Ectodermal cell (in vitro differentiated cells): Measurements from ENCODE around the gene SEC14L1.

Experiments
- H3K27ac ChIP-seq: 2 replicates; pipeline ENCODE4 v1.7.0; 2013; ENCODE audit warnings: mild to moderate bottlenecking, low read depth, low read length; ENCODE audit not compliant: insufficient read depth, poor library complexity, severe bottlenecking
- H3K27me3 ChIP-seq: 2 replicates; pipeline ENCODE4 v1.7.0; 2013; ENCODE audit warnings: mild to moderate bottlenecking, low read length; ENCODE audit not compliant: insufficient read depth, control insufficient read depth, poor library complexity, severe bottlenecking
- H3K36me3 ChIP-seq: one replicate; pipeline ENCODE4 v1.7.0; 2013; ENCODE audit warnings: low read length; ENCODE audit not compliant: control insufficient read depth, insufficient read depth
- H3K4me1 ChIP-seq: one replicate; pipeline ENCODE4 v1.7.0; 2013; ENCODE audit warnings: low read length; ENCODE audit not compliant: control insufficient read depth, insufficient read depth
- H3K4me3 ChIP-seq: 2 replicates; pipeline ENCODE4 v1.7.0; 2013; ENCODE audit warnings: low read depth, low read length, control low read depth; ENCODE audit not compliant: insufficient read depth
- H3K9me3 ChIP-seq: 2 replicates; pipeline ENCODE4 v1.7.0; 2013; ENCODE audit warnings: mild to moderate bottlenecking, low read length, moderate library complexity; ENCODE audit not compliant: control insufficient read depth
- WGBS, 2 experiments: methylation state at CpG; one replicate each; pipeline ENCODE4 v1.1.7; 2013; ENCODE audit warnings: missing lambda C conversion rate in 2 of 2; 5-methylcytosine and 5-hydroxymethylcytosine counted together

The SEC14L1 gene

GRCh38 chr17:77189148-77189547, 48.4 kb downstream of the SEC14L1 start:
- Histone ChIP-seq H3K27ac (no peak overlapping the region), H3K36me3 (peaks cover 4% of the 10 kb centered on the region), H3K4me3 (no peak overlapping the region), H3K9me3 (no peaks in the 10 kb centered on the region), H3K27me3 (no peaks in the 10 kb centered on the region), H3K4me1 (peaks cover 8% of the 10 kb centered on the region)
- 98 to 100% methylated on average over 2 of the region's 2 CpGs for WGBS, 2 experiments

DNA sequence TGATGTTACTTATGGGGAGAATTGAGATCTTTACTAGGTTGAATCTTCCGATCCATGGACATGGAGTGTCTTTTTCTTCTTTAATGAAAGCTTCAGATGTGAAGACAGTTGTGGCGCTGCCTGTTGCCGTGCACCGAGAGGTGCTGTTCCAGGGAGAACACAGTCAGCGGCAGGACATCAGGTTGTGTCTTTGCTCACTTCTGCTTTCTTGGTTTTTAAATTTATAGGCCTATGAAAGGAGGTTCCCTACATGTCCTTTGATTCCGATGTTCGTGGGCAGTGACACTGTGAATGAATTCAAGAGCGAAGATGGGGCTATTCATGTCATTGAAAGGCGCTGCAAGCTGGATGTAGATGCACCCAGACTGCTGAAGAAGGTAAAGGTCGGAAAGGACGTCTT, 49.8 kb downstream of the SEC14L1 start:
- Histone ChIP-seq H3K4me1 (peaks cover 1% of the 10 kb centered on the region), H3K27ac (no peak overlapping the region), H3K36me3 (peaks cover 8% of the 10 kb centered on the region), H3K27me3 (no peaks in the 10 kb centered on the region), H3K4me3 (no peak overlapping the region), H3K9me3 (no peaks in the 10 kb centered on the region)
- 92 to 93% methylated on average over 11 of the region's 11 CpGs for WGBS, 2 experiments

DNA sequence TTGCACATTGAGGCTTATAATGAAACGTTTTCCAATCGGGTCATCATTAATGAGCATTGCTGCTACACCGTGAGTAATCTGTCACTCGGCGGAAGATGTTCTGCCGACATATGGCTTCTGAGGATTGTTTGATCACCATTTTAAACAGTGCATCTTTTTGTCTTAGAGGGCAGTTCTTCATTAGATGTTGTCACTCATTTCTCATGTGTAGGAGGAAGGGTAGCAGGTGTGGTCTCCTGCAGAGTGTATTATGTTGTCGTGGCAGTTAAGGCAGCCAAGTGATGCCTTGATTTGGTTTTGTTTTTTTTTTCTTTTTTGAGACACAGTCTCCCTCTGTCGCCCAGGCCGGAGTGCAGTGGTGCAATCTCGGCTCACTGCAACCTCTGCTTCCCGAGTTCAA, 50.5 kb downstream of the SEC14L1 start:
- Histone ChIP-seq H3K36me3 (peaks cover 8% of the 10 kb centered on the region), H3K4me1 (no peaks in the 10 kb centered on the region), H3K9me3 (no peaks in the 10 kb centered on the region), H3K27ac (no peak overlapping the region), H3K27me3 (no peaks in the 10 kb centered on the region), H3K4me3 (no peak overlapping the region)
- 92 to 96% methylated on average over 11 of the region's 11 CpGs for WGBS, 2 experiments

GRCh38 chr17:77193653-77194052, 52.9 kb downstream of the SEC14L1 start:
- H3K36me3 ChIP-seq = peaks cover 15% of the 10 kb centered on the region

DNA sequence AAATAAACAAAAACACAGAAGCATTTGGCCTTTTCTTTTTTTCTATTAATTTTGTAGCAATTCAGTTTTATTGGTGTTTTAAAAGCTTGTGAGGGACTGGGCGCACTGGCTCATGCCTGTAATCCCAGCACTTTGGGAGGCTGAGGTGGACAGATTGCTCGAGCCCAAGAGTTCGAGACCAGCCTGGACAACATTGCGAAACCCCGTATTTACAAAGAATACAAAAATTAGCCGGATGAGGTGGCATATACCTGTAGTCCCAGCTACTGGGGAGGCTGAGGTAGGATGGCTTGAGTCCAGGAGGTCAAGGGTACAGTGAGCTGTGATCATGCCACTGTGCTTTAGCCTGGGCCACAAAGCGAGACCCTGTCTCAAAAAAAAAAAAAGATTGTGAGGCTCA, 53.4 kb downstream of the SEC14L1 start:
- no peaks in the 10 kb centered on the region for H3K27me3 ChIP-seq
- H3K4me3 ChIP-seq = no peak overlapping the region
- 95 to 97% methylated on average over 7 of the region's 7 CpGs for WGBS, 2 experiments
- no peaks in the 10 kb centered on the region for H3K4me1 ChIP-seq
- H3K36me3 ChIP-seq = peaks cover 15% of the 10 kb centered on the region
- no peaks in the 10 kb centered on the region for H3K9me3 ChIP-seq
- H3K27ac ChIP-seq = no peak overlapping the region

More at GRCh38 chr17:77193653-77194052, 52.9 kb downstream of the SEC14L1 start:
- H3K4me3 ChIP-seq = no peak overlapping the region
- 92 to 94% methylated on average over 3 of the region's 3 CpGs for WGBS, 2 experiments
- H3K27ac ChIP-seq = no peak overlapping the region
- H3K4me1 ChIP-seq = no peaks in the 10 kb centered on the region
- H3K27me3 ChIP-seq = no peaks in the 10 kb centered on the region
- no peaks in the 10 kb centered on the region for H3K9me3 ChIP-seq

- Histone ChIP-seq H3K36me3 (peaks cover 25% of the 10 kb centered on the region), H3K4me1 (no peaks in the 10 kb centered on the region), H3K27me3 (no peaks in the 10 kb centered on the region), H3K4me3 (no peak overlapping the region), H3K27ac (no peak overlapping the region), H3K9me3 (no peaks in the 10 kb centered on the region)
- 94% methylated on average over 5 of the region's 5 CpGs for WGBS, 2 experiments
These were observed 55.5 kb downstream of the SEC14L1 start for GRCh38 chr17:77196251-77196650.

DNA sequence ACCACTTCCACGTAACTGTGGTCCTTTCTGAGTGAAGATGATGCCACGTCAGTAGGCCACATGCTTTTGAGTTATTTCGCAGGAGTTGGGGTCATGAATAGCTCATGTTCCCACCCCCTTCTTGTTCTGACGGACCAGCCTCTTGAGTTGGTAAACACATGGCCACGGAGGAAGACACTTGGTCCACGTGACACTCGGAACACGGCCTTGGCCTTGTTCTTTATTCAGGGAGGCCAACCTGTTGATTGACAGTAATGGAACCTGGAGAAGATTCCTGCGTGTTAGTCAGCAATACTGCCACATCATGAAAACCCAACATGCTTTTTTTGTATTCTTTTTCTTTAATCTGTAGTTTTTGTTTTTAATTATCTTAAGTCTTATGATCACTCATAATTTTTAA, 56.3 kb downstream of the SEC14L1 start:
- 96% methylated on average over 9 of the region's 9 CpGs for WGBS, 2 experiments

GRCh38 chr17:77200711-77201110, 59.9 kb downstream of the SEC14L1 start:
- Histone ChIP-seq H3K4me3 (no peak overlapping the region), H3K9me3 (no peaks in the 10 kb centered on the region), H3K27ac (no peak overlapping the region), H3K4me1 (no peaks in the 10 kb centered on the region), H3K36me3 (peaks cover 20% of the 10 kb centered on the region), H3K27me3 (no peaks in the 10 kb centered on the region)
- 96 to 97% methylated on average over 10 of the region's 10 CpGs for WGBS, 2 experiments

More for the DNA sequence above, 56.3 kb downstream of the SEC14L1 start:
- H3K36me3 ChIP-seq = peaks cover 25% of the 10 kb centered on the region
- no peaks in the 10 kb centered on the region for H3K9me3 ChIP-seq
- H3K27ac ChIP-seq = no peak overlapping the region
- H3K4me1 ChIP-seq = no peaks in the 10 kb centered on the region
- no peaks in the 10 kb centered on the region for H3K27me3 ChIP-seq
- no peak overlapping the region for H3K4me3 ChIP-seq

DNA sequence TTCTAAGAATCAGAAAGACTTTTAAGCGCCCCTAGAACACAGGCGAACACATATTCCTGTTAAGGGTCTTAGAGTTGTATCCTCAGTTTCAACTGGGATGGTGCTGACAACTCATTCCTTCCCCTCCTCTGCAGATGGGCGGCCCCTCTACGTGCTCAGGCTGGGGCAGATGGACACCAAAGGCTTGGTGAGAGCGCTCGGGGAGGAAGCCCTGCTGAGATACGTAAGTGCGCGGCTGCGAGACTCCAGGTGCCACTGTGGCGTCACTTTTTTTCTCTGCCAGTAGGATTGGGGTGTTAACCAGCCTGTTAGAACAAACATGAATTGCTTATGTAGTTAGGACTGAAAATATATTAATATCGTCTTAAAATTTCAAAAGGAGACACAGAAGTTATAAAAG, 62.7 kb downstream of the SEC14L1 start:
- Histone ChIP-seq H3K36me3 (peaks cover 20% of the 10 kb centered on the region), H3K9me3 (no peaks in the 10 kb centered on the region), H3K4me3 (no peak overlapping the region), H3K27ac (no peak overlapping the region), H3K27me3 (no peaks in the 10 kb centered on the region), H3K4me1 (no peaks in the 10 kb centered on the region)
- 93 to 95% methylated on average over 12 of the region's 12 CpGs for WGBS, 2 experiments

- no peaks in the 10 kb centered on the region for H3K9me3 ChIP-seq
- H3K27ac ChIP-seq = no peak overlapping the region
- H3K36me3 ChIP-seq = peaks cover 20% of the 10 kb centered on the region
- H3K4me1 ChIP-seq = no peaks in the 10 kb centered on the region
- 93 to 94% methylated on average over 13 of the region's 13 CpGs for WGBS, 2 experiments
- H3K4me3 ChIP-seq = no peak overlapping the region
- H3K27me3 ChIP-seq = no peaks in the 10 kb centered on the region
These were observed 63.1 kb downstream of the SEC14L1 start for GRCh38 chr17:77203846-77204245.

- Histone ChIP-seq H3K4me3 (no peak overlapping the region), H3K27me3 (no peaks in the 10 kb centered on the region), H3K36me3 (peaks cover 20% of the 10 kb centered on the region), H3K9me3 (no peaks in the 10 kb centered on the region), H3K27ac (no peak overlapping the region), H3K4me1 (no peaks in the 10 kb centered on the region)
- 91 to 92% methylated on average over 8 of the region's 8 CpGs for WGBS, 2 experiments
These were observed 63.8 kb downstream of the SEC14L1 start for GRCh38 chr17:77204536-77204935.
